ENCODE results near the gene DSPP.

The DSPP gene

GRCh38 chr4:87580057-87580456, 28.3 kb upstream of the DSPP start:
- no peak overlapping the region for H3K4me3 ChIP-seq (ENCODE audit: low read length)
- no peaks in the 10 kb centered on the region for H3K27me3 ChIP-seq (replicated peaks; ENCODE audit: control insufficient read depth, insufficient read depth, low read length)
- H3K4me1 ChIP-seq (ENCODE audit: control insufficient read depth, insufficient read depth, low read length), result peaks cover 21% of the 10 kb centered on the region
- H3K36me3 ChIP-seq (ENCODE audit: control insufficient read depth, insufficient read depth, low read length, severe bottlenecking), result no peaks in the 10 kb centered on the region
- no peak for DNase-seq (ENCODE audit: low read depth)
- H3K9me3 ChIP-seq (ENCODE audit: control insufficient read depth, low read length), result no peaks in the 10 kb centered on the region
- H3K9ac ChIP-seq (ENCODE audit: low read length), result no peak overlapping the region

GRCh38 chr4:87584222-87584908, 24.0 kb upstream of the DSPP start:
- Histone ChIP-seq H3K36me3 (ENCODE audit: control insufficient read depth, insufficient read depth, low read length, severe bottlenecking) (no peaks in the 10 kb centered on the region), H3K4me3 (ENCODE audit: low read length) (no peak overlapping the region), H3K9ac (ENCODE audit: low read length) (no peak overlapping the region), H3K27me3 (replicated peaks; ENCODE audit: control insufficient read depth, insufficient read depth, low read length) (no peaks in the 10 kb centered on the region), H3K9me3 (ENCODE audit: control insufficient read depth, low read length) (no peaks in the 10 kb centered on the region), H3K4me1 (ENCODE audit: control insufficient read depth, insufficient read depth, low read length) (peaks cover 20% of the 10 kb centered on the region)
- no peak for DNase-seq (ENCODE audit: low read depth)

- peak overlapping the region; percentile 63 for H3K9ac ChIP-seq (ENCODE audit: low read length)
- no peaks in the 10 kb centered on the region for H3K27me3 ChIP-seq (replicated peaks; ENCODE audit: control insufficient read depth, insufficient read depth, low read length)
- H3K9me3 ChIP-seq (ENCODE audit: control insufficient read depth, low read length), result no peaks in the 10 kb centered on the region
- DNase-seq (ENCODE audit: low read depth), result peak; percentile 89
- no peaks in the 10 kb centered on the region for H3K36me3 ChIP-seq (ENCODE audit: control insufficient read depth, insufficient read depth, low read length, severe bottlenecking)
- H3K4me1 ChIP-seq (ENCODE audit: control insufficient read depth, insufficient read depth, low read length), result peaks cover 20% of the 10 kb centered on the region
- H3K4me3 ChIP-seq (ENCODE audit: low read length), result peak overlapping the region; percentile 30
Measured at GRCh38 chr4:87589531-87589930, 18.8 kb upstream of the DSPP start.

- DNase-seq (ENCODE audit: low read depth), result no peak
- Histone ChIP-seq H3K9ac (ENCODE audit: low read length) (no peak overlapping the region), H3K4me1 (ENCODE audit: control insufficient read depth, insufficient read depth, low read length) (peaks cover 18% of the 10 kb centered on the region), H3K9me3 (ENCODE audit: control insufficient read depth, low read length) (no peaks in the 10 kb centered on the region), H3K27me3 (replicated peaks; ENCODE audit: control insufficient read depth, insufficient read depth, low read length) (no peaks in the 10 kb centered on the region), H3K36me3 (ENCODE audit: control insufficient read depth, insufficient read depth, low read length, severe bottlenecking) (no peaks in the 10 kb centered on the region), H3K4me3 (ENCODE audit: low read length) (no peak overlapping the region)
Measured at GRCh38 chr4:87592124-87592523, 16.2 kb upstream of the DSPP start.

GRCh38 chr4:87601361-87601760, 7.0 kb upstream of the DSPP start:
- Histone ChIP-seq H3K27me3 (replicated peaks; ENCODE audit: control insufficient read depth, insufficient read depth, low read length) (no peaks in the 10 kb centered on the region), H3K9me3 (ENCODE audit: control insufficient read depth, low read length) (no peaks in the 10 kb centered on the region), H3K4me3 (ENCODE audit: low read length) (no peak overlapping the region), H3K9ac (ENCODE audit: low read length) (no peak overlapping the region), H3K36me3 (ENCODE audit: control insufficient read depth, insufficient read depth, low read length, severe bottlenecking) (no peaks in the 10 kb centered on the region), H3K4me1 (ENCODE audit: control insufficient read depth, insufficient read depth, low read length) (no peaks in the 10 kb centered on the region)
- no peak for DNase-seq (ENCODE audit: low read depth)

GRCh38 chr4:87614292-87614890, 6.1 kb downstream of the DSPP start:
- DNase-seq (ENCODE audit: low read depth), result no peak
- H3K36me3 ChIP-seq (ENCODE audit: control insufficient read depth, insufficient read depth, low read length, severe bottlenecking), result no peaks in the 10 kb centered on the region
- H3K4me3 ChIP-seq (ENCODE audit: low read length), result no peak overlapping the region
- no peaks in the 10 kb centered on the region for H3K9me3 ChIP-seq (ENCODE audit: control insufficient read depth, low read length)
- H3K9ac ChIP-seq (ENCODE audit: low read length), result no peak overlapping the region
- peaks cover 25% of the 10 kb centered on the region for H3K27me3 ChIP-seq (replicated peaks; ENCODE audit: control insufficient read depth, insufficient read depth, low read length)
- no peaks in the 10 kb centered on the region for H3K4me1 ChIP-seq (ENCODE audit: control insufficient read depth, insufficient read depth, low read length)

- DNase-seq (ENCODE audit: low read depth), result no peak
- Histone ChIP-seq H3K27me3 (replicated peaks; ENCODE audit: control insufficient read depth, insufficient read depth, low read length) (peaks cover 25% of the 10 kb centered on the region), H3K36me3 (ENCODE audit: control insufficient read depth, insufficient read depth, low read length, severe bottlenecking) (no peaks in the 10 kb centered on the region), H3K4me1 (ENCODE audit: control insufficient read depth, insufficient read depth, low read length) (peaks cover 10% of the 10 kb centered on the region), H3K9ac (ENCODE audit: low read length) (no peak overlapping the region), H3K4me3 (ENCODE audit: low read length) (no peak overlapping the region), H3K9me3 (ENCODE audit: control insufficient read depth, low read length) (no peaks in the 10 kb centered on the region)
Measured at GRCh38 chr4:87616268-87616667, 7.9 kb downstream of the DSPP start.

GRCh38 chr4:87620086-87620485, 11.8 kb downstream of the DSPP start:
- DNase-seq (ENCODE audit: low read depth), result no peak
- Histone ChIP-seq H3K9me3 (ENCODE audit: control insufficient read depth, low read length) (no peaks in the 10 kb centered on the region), H3K4me1 (ENCODE audit: control insufficient read depth, insufficient read depth, low read length) (peaks cover 12% of the 10 kb centered on the region), H3K9ac (ENCODE audit: low read length) (peak overlapping the region; percentile 63), H3K4me3 (ENCODE audit: low read length) (no peak overlapping the region), H3K36me3 (ENCODE audit: control insufficient read depth, insufficient read depth, low read length, severe bottlenecking) (no peaks in the 10 kb centered on the region), H3K27me3 (replicated peaks; ENCODE audit: control insufficient read depth, insufficient read depth, low read length) (peaks cover 4% of the 10 kb centered on the region)

- peaks cover 12% of the 10 kb centered on the region for H3K4me1 ChIP-seq (ENCODE audit: control insufficient read depth, insufficient read depth, low read length)
- H3K4me3 ChIP-seq (ENCODE audit: low read length), result no peak overlapping the region
- peaks cover 4% of the 10 kb centered on the region for H3K27me3 ChIP-seq (replicated peaks; ENCODE audit: control insufficient read depth, insufficient read depth, low read length)
- no peaks in the 10 kb centered on the region for H3K36me3 ChIP-seq (ENCODE audit: control insufficient read depth, insufficient read depth, low read length, severe bottlenecking)
- no peaks in the 10 kb centered on the region for H3K9me3 ChIP-seq (ENCODE audit: control insufficient read depth, low read length)
- no peak overlapping the region for H3K9ac ChIP-seq (ENCODE audit: low read length)
- no peak for DNase-seq (ENCODE audit: low read depth)
Measured at GRCh38 chr4:87620491-87620890, 12.2 kb downstream of the DSPP start.

GRCh38 chr4:87622303-87622702, 14.0 kb downstream of the DSPP start:
- H3K36me3 ChIP-seq (ENCODE audit: control insufficient read depth, insufficient read depth, low read length, severe bottlenecking), result no peaks in the 10 kb centered on the region
- no peak for DNase-seq (ENCODE audit: low read depth)
- H3K4me3 ChIP-seq (ENCODE audit: low read length), result no peak overlapping the region
- H3K9me3 ChIP-seq (ENCODE audit: control insufficient read depth, low read length), result no peaks in the 10 kb centered on the region
- peaks cover 4% of the 10 kb centered on the region for H3K27me3 ChIP-seq (replicated peaks; ENCODE audit: control insufficient read depth, insufficient read depth, low read length)
- no peak overlapping the region for H3K9ac ChIP-seq (ENCODE audit: low read length)
- H3K4me1 ChIP-seq (ENCODE audit: control insufficient read depth, insufficient read depth, low read length), result peaks cover 12% of the 10 kb centered on the region

- no peaks in the 10 kb centered on the region for H3K36me3 ChIP-seq (ENCODE audit: control insufficient read depth, insufficient read depth, low read length, severe bottlenecking)
- no peak for DNase-seq (ENCODE audit: low read depth)
- H3K4me3 ChIP-seq (ENCODE audit: low read length), result no peak overlapping the region
- peaks cover 4% of the 10 kb centered on the region for H3K27me3 ChIP-seq (replicated peaks; ENCODE audit: control insufficient read depth, insufficient read depth, low read length)
- H3K4me1 ChIP-seq (ENCODE audit: control insufficient read depth, insufficient read depth, low read length), result peaks cover 12% of the 10 kb centered on the region
- no peak overlapping the region for H3K9ac ChIP-seq (ENCODE audit: low read length)
- no peaks in the 10 kb centered on the region for H3K9me3 ChIP-seq (ENCODE audit: control insufficient read depth, low read length)
Measured at GRCh38 chr4:87624698-87625097, 16.4 kb downstream of the DSPP start.

- peaks cover 26% of the 10 kb centered on the region for H3K4me1 ChIP-seq (ENCODE audit: control insufficient read depth, insufficient read depth, low read length)
- H3K9ac ChIP-seq (ENCODE audit: low read length), result no peak overlapping the region
- DNase-seq (ENCODE audit: low read depth), result no peak
- no peaks in the 10 kb centered on the region for H3K9me3 ChIP-seq (ENCODE audit: control insufficient read depth, low read length)
- no peaks in the 10 kb centered on the region for H3K27me3 ChIP-seq (replicated peaks; ENCODE audit: control insufficient read depth, insufficient read depth, low read length)
- no peak overlapping the region for H3K4me3 ChIP-seq (ENCODE audit: low read length)
- H3K36me3 ChIP-seq (ENCODE audit: control insufficient read depth, insufficient read depth, low read length, severe bottlenecking), result no peaks in the 10 kb centered on the region
Measured at GRCh38 chr4:87631668-87632067, 23.3 kb downstream of the DSPP start.

All from adipocyte (in vitro differentiated cells).